Stimulated activated CD4-positive, alpha-beta T cell treated with anti-CD3 and anti-CD28 coated beads, TNF-alpha, amount 100 ng/mL, for 48 hours (primary cell): ENCODE measurements around the gene USP1.

ENCODE experiments used
- DNase-seq, 3 donors: peaks; one replicate each; pipeline ENCODE4 v3.0.0-alpha.2; 2020; ENCODE audit warnings: low read depth in 3 of 3

Gene USP1, protein sequence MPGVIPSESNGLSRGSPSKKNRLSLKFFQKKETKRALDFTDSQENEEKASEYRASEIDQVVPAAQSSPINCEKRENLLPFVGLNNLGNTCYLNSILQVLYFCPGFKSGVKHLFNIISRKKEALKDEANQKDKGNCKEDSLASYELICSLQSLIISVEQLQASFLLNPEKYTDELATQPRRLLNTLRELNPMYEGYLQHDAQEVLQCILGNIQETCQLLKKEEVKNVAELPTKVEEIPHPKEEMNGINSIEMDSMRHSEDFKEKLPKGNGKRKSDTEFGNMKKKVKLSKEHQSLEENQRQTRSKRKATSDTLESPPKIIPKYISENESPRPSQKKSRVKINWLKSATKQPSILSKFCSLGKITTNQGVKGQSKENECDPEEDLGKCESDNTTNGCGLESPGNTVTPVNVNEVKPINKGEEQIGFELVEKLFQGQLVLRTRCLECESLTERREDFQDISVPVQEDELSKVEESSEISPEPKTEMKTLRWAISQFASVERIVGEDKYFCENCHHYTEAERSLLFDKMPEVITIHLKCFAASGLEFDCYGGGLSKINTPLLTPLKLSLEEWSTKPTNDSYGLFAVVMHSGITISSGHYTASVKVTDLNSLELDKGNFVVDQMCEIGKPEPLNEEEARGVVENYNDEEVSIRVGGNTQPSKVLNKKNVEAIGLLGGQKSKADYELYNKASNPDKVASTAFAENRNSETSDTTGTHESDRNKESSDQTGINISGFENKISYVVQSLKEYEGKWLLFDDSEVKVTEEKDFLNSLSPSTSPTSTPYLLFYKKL

DNA sequence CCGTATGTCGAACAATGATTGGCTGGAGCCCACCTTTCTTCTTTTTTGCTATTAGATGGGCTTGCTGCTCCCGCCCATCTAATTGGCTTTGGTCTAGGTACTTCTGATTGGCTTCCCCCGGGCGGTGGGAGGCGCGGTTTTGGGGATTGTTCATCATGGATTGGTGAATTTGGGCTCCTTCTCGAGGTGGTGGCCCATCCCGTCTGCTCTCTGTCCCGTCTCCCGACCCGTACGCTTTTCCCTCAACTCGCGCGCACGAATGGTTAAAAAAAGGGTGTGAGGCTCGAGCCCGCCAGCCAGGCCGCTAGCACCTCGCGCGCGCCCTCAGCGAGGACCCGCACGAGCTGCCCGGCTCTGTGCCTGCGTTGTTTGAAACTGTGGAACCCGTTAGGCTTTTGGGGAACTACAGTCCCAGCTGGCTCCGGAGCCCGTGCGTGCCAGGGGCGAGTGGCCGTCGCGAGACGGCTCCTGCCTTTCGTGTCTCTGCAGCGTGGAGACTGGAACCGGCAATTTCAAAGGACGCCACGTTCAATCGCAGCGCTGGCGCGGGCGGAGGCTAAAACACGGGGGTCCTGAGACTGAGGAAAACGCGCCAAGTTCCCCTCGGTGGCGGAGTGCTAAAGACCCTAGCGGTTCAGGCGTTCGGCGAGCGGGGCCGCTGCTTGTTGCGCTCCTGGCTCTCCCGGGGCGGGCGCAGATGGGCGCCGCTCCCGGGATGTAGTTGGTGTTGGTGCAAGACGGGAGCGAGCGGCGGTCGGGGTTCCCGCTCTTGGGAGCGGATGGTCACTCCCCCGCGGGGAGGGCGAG lies at the start of gene USP1:
Gene USP1 (plus strand): TSS at position 584 of the 807 bp plus-strand sequence. CDS start 2,819 bp downstream, outside the sequence.
- peak; percentile 91 to 98 (median 96) for DNase-seq

DNA sequence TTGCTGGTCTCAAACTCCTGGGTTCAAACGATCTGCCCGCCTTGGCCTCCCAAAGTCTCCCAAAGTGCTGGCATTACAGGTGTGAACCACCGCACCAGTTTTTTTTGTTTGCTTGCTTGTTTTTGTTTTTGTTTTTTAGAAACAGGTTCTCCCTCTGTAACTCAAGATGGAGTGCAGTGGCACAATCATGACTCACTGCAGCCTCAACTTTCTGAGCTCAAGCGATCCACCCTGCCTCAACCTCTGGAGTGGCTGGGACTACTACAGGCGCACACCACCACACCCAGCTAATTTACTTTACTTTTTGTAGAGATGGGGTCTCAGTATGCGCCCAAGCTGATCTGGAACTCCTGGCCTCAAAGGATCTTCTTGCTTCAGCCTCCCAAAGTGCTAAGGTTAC lies 47.3 kb upstream of the USP1 start:
- no peak for DNase-seq

DNA sequence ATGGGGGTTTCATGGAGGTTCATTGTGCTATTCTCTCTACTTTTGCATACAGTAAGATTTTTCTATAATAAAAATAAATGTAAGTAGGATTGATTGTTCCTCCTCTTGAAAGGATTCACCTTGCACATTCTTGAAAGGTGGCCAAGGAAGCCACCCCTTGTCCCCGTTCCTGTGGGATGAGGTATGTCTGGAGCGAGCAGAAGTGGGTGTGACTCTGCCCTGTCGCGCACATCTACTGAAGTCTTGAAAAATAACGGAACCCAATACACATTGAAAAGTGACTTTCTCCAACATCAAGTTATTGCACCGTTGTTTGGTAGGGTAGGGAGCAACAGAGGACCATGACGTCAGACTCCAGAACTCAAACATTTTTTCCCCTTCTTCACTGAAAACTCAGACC lies 46.8 kb upstream of the USP1 start:
- DNase-seq: no peak

DNA sequence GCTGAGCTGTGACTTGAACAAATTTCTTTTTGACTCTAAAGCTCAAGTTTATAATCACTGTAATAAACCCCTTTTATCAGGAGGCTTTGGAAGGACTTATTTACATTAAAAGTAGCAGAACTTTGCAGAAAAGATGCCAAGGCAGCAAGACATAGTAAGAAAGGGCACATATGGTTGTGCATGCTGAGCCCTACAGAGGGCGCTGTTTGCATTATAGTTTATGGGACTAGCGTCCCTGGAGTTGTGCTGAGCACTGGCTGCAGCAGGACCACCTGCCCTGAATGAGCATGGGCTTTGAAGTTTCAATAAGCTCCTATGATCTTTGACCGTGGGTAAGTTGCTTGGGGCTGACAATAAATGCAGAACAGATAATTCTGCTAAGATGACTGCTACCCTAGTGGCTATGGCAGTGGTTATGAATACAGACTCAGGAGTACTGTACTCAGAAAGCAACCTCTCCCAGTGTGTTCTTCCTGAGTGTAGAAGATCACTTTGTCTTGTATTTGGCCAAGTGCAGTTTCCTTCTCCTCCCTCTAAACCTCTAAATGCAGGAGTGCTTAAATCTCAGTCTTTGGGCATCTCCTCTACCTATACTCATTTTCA lies 45.4 kb upstream of the USP1 start:
- peak in 1 of 3 donors; percentile 8 for DNase-seq

DNA sequence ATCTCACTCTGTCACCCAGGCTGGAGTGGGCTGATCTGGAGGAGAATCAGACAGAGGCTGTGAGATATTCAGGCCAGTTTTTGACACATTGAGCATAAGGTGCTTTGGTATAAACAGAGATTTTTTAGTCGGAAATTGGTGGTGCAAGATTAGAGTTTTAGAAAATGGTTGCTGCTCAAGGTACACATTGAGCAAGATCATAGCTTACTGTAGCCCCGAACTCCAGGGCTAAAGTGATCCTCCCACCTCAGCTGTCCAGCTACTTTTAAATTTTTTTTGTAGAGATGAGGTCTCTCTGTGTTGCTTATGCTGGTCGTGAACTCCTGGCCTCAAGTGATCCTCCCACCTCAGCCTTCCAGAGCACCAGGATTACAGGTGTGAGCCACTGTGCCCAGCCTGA lies 43.9 kb upstream of the USP1 start:
- no peak for DNase-seq

DNA sequence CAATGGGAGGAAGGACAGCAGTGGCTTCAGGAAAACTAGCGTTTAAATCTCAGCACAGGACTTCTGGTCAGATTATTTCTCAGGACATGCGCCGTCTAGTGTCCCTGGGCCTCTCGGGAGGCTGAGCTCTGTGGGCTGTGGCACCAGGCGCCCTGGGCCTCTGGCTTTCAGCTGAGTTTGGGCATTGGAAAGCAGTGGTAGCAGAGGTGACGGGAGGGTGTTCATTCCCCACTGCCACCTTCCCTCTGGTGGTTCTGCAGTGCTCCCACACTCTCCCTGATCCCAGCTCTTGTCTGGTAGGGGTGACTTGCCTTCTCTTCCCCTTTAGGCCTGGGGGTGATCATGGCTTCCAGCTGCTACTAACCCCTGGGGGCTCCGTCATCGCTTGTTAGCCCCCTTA lies 42.2 kb upstream of the USP1 start:
- DNase-seq: no peak

DNA sequence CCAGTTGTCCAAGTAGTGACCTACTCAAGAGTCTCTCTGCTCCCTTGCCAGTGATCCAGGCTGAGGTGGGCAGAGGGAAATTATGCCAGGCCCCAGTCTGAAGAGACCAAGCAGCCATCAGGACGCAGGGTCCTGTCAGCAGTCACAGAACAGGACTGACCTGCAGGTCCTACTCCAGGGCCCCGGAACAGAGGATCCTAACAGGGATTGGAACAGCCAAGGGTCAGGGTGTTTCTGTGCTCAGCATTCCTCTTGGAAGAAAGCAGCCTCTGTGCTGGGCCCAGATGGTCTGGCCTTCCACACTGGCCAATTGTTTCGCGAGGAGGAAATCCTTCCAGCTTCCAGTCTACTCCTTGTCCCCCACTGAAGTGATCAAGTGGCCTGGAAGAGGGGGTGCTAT lies 41.6 kb upstream of the USP1 start:
- DNase-seq: no peak

DNA sequence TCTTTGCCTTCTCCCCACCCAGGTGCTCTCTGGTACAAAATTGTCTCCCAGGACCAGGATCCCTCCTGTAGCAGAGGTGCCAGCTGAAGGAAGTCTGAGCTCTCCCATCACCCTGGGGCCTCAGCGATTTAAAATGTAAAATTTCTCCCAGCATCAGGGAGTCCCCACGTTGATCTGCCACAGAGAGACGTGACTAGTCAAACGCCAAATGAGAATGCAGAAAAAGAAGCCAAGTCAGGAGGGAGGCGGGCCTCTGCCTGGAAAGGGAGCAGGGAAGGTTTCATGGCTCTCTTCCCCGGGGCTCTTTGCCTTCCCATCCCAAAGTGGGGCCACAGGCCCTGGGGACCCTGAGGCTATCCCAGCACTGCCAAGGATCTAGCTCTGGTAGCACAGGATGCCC lies 40.0 kb upstream of the USP1 start:
- DNase-seq: no peak

DNA sequence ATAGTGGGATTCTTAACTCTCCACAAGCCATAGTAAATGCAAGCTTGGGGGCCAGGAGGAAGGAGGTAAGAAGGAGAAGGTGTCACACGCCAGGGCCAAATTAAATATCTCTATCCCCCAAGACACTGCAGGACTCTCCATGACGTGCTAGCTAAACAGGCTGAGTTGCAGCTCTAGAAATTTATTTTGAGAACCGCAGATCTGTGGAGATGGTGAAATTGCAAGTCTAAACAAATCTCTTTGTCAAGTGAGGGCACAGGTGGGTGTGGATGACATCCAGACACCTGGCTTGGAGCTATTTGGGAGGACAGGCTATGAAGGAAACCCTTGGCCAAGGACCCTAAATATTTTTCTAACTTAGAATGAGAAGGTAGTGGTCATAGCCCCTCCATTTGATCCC lies 39.5 kb upstream of the USP1 start:
- no peak for DNase-seq

DNA sequence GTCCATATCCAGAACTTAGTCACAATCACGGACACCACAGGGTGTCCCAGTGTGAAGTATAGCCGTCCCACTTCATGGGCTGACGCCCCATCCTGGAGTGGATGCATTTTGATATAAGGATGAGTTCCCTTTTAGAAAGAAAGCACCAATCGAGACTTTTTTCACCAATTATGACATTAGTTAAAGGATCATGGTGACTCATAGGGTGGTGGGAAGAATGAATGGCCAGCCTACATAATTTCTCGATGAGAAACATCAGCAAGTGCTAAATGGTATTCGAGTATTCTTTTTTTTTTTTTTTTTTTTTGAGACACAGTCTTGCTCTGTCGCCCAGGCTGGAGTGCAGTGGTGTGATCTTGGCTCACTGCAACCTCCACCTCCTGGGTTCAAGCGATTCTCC lies 38.5 kb upstream of the USP1 start:
- no peak for DNase-seq

DNA sequence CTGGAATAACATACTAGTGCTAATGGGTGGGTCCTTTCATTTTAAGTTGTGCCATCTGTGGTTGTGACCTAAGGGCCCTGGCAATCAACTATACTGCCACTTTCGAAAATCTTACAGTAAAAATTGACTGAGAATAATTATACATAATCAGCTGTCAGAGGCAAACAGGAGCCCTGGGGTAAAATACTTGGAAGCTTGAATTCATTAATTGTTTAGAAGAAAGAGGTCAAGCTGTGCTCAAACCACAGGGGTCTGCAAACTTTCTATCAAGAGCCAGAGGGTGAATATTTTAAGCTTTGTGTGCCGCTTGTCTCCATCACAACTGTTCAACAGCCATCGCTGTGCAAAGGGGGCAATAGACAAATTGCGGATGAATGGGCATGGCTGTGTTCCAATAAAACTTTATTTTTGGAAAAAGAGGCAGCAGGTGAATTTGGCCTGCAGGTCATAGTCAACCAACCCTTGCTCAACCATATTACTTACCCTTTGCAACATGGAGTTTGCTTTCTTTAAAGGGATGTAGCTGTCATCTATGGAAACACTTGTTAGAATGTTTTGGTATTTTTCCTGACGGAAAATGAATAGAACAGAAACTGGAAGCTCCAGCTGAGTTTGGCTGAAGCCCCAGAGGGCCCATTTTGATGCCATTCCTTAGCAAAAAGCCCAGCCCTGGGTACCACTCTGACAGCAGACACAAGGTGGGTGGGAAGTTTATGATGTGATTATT lies 35.7 kb upstream of the USP1 start:
- DNase-seq: no peak

DNA sequence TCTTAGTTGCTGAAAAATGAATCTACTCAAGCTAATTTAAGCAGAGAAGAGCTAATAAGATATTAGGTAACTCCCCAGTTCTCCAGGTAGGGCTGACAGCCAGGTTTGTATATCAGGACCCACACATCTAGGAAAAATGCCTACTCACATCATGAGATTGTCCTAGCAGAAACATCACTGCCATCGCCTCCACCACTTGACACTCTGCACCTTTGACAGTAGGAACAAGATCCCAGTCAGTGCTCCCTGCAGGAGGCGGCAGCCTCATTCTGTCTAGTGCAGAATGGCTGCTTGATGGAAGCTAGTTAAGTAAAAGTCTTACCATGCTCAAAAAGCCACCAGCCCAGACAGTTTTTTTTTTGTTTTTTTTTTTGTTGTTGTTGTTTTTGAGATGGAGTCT lies 31.6 kb upstream of the USP1 start:
- DNase-seq: no peak

DNA sequence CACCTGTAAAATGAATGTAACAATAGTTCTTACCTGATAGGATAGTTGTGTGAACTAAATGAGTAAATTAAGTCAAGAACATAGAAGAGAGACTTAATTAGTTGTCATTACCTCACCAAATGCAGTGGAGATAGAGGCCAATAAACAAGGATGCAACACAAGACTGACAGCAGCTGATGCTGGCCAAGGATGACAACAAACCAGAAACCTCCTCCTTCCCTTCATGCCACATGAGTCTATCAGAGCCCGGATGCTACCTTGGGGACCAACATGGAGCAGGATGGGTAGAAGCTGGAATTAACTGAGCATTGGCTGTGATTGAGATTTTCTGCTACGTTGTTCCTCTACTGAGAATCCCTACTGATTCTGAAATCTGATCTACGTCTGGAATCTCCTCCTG lies 30.3 kb upstream of the USP1 start:
- DNase-seq: no peak

DNA sequence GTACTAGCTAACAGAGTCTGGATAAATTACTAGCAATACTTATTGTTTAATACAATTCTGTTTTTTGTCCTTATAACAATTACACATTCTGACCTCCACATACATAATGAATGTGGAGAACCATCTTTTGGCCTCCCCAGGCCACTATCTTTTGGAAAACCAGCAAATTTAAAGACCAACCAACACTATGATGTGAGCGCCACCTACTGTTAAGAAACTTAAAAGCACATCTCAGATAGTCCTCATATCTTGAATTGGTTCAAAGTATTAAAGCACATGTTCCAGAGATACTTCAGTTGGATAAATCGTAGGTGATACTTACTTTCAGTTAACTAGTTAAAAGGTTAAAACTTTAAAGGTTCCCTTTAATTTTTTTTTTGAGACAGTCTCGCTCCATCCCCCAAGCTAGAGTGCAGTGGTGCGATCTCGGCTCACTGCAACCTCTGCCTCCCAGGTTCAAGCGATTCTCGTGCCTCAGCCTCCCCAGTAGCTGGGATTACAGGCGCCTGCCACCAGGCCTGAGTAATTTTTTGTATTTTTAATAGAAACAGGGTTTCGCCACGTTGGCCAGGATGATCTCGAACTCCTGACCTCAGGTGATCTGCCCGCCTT lies 29.3 kb upstream of the USP1 start:
- DNase-seq: peak in 1 of 3 donors; percentile 8

DNA sequence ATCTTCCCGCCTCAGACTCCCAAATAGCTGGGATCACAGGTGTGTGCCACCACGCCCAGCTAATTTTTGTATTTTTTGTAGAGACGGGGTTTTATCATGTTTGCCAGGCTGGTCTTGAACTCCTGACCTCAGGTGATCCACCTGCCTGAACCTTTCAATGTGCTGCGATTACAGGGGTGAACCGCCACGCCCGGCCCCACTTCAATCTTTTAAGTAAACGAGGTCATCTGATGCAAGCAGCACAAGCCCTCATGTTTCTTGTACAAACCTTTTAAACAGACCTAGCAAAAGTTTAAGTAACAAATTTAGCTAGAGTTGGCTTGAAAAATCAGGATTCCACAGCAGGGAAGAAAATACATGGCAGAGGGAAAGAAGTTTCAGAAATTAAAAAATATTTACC lies 21.2 kb upstream of the USP1 start:
- DNase-seq: no peak

DNA sequence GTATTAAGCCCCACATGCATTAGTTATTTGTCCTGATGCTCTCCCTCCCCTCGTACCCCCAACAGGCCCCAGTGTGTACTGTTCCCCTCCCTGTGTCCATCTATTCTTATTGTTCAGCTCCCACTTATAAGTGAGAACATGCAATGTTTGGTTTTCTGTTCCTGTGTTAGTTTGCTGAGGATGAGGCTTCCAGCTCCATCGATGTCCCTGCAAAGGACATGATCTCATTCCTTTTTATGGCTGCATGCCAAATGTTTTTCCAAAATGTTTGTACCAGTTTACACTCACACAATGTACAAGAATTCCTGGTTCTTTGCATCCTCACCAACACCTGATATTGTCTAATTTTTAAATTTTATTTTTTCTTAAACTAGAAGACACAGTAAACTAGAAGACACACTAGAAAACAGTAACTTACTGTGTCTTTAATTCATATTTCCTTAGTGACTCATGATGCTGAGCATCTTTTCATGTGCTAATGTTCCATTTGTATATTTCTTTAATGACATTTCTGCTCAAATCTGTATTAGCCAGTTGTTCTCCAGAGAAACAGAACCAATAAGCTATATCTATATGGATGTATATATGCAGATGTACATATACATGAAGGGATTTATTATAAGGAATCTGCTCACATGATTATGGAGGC lies 19.4 kb upstream of the USP1 start:
- no peak for DNase-seq

DNA sequence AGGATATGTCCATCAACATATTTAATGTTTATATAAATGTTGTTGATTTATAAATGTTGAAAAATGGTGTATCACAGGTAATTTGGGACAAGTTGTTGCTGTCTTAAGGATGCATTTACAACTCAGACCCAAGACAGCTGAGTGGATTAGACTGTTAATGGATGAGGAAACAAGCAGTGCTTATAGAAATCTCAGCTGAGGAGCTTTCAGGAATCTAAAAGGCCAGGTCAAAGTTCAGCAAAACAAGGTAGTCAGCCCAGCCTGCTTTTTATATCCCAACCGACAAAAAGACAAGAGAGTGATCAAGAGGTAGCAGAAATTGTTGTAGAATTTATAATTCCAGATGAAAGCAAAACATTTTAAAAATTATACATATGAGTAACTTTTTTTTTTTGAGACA lies 16.6 kb upstream of the USP1 start:
- no peak for DNase-seq

DNA sequence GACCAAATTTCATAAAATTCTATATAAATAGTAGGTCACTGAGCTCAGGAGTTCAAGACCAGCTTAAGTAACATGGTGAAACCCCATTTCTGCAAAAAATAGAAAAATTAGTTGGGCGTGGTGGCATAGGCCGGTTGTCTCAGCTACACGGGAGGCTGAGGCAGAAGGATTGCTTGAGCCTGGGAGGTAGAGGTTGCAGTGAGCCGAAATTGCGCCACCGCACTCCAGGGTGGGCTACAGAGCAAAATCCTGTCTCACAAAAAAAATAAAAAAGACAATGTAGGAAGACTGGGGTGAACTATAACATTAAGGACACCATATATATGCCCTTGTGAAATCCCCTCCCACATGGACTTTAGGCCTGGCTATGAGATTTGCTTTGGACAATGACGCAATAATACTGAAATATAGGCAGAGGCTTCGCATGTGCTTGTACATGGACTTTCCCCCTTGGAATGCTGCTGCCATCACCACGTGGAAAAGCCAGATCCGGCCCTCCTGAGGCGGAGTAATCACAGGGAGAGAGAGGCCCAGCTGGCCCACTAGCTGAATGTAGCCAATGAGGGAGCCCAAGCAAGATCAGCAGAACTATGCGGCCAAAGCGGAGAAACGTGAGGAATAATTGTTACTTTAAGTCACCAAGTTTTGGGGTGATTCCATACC lies 13.1 kb upstream of the USP1 start:
- no peak for DNase-seq

DNA sequence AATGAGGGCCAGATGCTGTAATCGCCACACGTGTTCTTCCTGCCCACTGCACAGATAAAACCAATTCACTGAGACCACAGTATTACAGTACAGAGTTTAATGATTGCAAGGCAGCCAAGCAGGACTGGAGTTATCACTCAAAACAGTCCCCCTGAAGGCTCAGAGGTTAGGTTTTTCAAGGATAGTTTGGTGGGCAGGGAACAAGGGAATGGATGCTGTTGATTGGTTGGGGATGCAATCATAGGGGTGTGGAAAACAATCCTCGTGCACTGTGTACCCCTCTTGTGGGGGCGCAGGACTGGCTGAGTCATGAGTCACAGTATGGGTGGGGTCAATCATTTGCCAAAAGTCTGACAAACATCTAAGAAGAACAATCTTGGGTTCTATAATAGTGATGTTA lies 12.4 kb upstream of the USP1 start:
- no peak for DNase-seq

DNA sequence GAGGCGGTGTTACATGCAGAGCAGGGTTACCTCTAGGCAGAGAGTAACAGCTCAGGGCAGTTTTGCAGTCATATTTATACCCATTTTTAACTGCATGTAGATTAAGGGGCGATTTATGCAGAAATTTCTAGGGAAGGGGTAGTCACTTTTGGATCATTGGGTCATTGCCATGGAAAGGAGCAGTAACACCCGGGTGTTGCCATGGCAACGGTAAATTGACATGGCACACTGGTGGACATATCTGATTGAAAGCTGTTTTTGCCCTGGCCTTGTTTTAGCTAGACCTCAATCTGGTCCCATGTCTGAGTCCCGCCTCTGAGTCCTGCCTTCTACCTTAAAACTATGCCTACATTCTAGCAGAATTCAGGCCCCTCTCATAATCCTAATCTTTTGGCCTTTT lies 11.8 kb upstream of the USP1 start:
- no peak for DNase-seq
